RWPE2 (cell line): ENCODE measurements around the gene PLEKHG4B.

Experiments used
- ATAC-seq: fragments of 200-7000 bp; cut with Tn5 transposase; 3 replicates; pipeline ENCODE4 v1.9.1; 2021; ENCODE audit warnings: low read depth
- DNase-seq: peaks from one replicate; pipeline ENCODE4 v3.0.0-alpha.2; 2020; ENCODE audit warnings: low spot score
- H3K27ac ChIP-seq: fragments of 450-650 bp; 2 replicates; pipeline ENCODE4 v1.5.1; 2017; ENCODE audit warnings: mild to moderate bottlenecking; ENCODE audit not compliant: poor library complexity, severe bottlenecking
- H3K27me3 ChIP-seq: fragments of 250-450 bp; sonication (Bioruptor Pico); 2 replicates; pipeline ENCODE4 v1.5.1; 2021; ENCODE audit warnings: mild to moderate bottlenecking, moderate library complexity; ENCODE audit not compliant: insufficient read depth, poor library complexity, severe bottlenecking
- H3K36me3 ChIP-seq: fragments of 250-450 bp; sonication (Bioruptor Pico); 2 replicates; pipeline ENCODE4 v1.5.1; 2020; ENCODE audit warnings: low read depth, mild to moderate bottlenecking, moderate library complexity
- H3K4me1 ChIP-seq: fragments of 250-450 bp; sonication (Bioruptor Pico); 2 replicates; pipeline ENCODE4 v1.5.1; 2021; ENCODE audit warnings: mild to moderate bottlenecking, moderate library complexity; ENCODE audit not compliant: insufficient read depth, poor library complexity, severe bottlenecking
- H3K4me3 ChIP-seq: fragments of 250-450 bp; sonication (Bioruptor Pico); 2 replicates; pipeline ENCODE4 v1.5.1; 2021; ENCODE audit warnings: mild to moderate bottlenecking, moderate library complexity; ENCODE audit not compliant: severe bottlenecking
- H3K9me3 ChIP-seq: fragments of 250-450 bp; sonication (Bioruptor Pico); 2 replicates; pipeline ENCODE4 v1.5.1; 2021; ENCODE audit warnings: mild to moderate bottlenecking, moderate library complexity; ENCODE audit not compliant: severe bottlenecking
- TF ChIP-seq, protein P1 (sequence below): fragments of 450-650 bp; IDR thresholded peaks from one replicate; pipeline ENCODE4 v1.5.1; 2017; ENCODE audit warnings: mild to moderate bottlenecking, moderate library complexity; ENCODE audit not compliant: poor library complexity, severe bottlenecking

Gene PLEKHG4B

GRCh38 chr5:178110-178509 lies 86.1 kb downstream of the PLEKHG4B start:
- Histone ChIP-seq H3K9me3 (no peaks in the 10 kb centered on the region), H3K4me3 (no peak overlapping the region), H3K36me3 (no peaks in the 10 kb centered on the region), H3K4me1 (no peaks in the 10 kb centered on the region), H3K27ac (no peak overlapping the region), H3K27me3 (peaks cover 9% of the 10 kb centered on the region)
- no peak for DNase-seq
- ATAC-seq: no peak
- TF ChIP-seq, protein P1, sequence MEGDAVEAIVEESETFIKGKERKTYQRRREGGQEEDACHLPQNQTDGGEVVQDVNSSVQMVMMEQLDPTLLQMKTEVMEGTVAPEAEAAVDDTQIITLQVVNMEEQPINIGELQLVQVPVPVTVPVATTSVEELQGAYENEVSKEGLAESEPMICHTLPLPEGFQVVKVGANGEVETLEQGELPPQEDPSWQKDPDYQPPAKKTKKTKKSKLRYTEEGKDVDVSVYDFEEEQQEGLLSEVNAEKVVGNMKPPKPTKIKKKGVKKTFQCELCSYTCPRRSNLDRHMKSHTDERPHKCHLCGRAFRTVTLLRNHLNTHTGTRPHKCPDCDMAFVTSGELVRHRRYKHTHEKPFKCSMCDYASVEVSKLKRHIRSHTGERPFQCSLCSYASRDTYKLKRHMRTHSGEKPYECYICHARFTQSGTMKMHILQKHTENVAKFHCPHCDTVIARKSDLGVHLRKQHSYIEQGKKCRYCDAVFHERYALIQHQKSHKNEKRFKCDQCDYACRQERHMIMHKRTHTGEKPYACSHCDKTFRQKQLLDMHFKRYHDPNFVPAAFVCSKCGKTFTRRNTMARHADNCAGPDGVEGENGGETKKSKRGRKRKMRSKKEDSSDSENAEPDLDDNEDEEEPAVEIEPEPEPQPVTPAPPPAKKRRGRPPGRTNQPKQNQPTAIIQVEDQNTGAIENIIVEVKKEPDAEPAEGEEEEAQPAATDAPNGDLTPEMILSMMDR: no peak

- TF ChIP-seq, protein P1: no peak
- H3K4me1 ChIP-seq: no peaks in the 10 kb centered on the region
- no peaks in the 10 kb centered on the region for H3K36me3 ChIP-seq
- H3K9me3 ChIP-seq: no peaks in the 10 kb centered on the region
- no peak for DNase-seq
- H3K27me3 ChIP-seq: peaks cover 8% of the 10 kb centered on the region
- H3K4me3 ChIP-seq: no peak overlapping the region
- ATAC-seq: no peak
- H3K27ac ChIP-seq: no peak overlapping the region
Measured at GRCh38 chr5:179401-179800, 87.4 kb downstream of the PLEKHG4B start.

DNA sequence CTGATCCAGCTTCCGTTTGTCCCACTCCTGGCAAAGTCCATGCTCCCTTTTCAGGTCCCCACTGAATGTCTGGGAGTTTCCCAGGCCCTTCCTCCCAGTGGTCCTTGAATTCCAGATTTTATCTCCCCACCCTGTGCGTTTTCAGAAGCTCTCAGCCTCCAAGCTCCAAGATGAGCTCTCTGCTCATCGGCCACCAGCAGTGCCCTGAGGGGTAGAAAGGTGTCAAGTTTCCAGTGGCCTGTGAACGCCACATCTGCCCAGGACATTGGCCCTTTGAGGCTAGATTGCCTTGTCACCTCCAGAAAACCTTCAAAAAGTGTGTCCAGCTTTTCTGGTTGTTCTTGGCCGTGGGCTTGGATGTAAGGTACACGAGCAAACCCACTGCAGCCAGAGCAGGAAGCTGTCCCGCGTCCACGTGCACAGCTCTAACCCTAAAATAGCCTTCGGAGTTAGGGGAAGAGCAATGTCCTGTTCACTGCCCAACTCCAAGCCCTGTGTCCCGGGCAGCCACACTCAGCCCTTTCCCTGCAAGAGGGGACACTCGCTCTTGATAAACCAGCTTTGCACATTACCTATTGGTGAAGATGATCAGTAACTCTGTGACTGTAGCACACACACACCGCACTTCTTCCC lies 88.4 kb downstream of the PLEKHG4B start:
- no peak for ATAC-seq
- H3K27ac ChIP-seq: no peak overlapping the region
- no peak for DNase-seq

DNA sequence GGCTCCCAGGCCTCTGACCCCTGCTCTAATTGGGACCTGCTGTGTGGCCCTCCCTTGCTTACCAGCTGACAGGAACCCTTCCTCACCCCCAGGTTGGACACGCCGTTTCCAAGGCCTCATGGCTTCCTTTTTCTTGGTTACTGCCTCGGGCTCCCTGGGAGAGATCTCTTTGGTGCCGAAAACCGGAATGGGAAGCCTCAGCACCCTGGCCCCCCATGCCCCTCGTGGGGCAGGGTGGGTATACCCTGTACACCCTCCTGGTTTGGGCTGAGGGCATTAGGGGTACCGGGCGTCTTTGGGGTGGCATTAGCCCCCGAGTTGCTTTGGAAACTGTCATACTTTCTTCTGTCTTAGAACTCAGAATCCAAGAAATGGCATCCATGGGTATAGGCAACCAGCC lies 89.2 kb downstream of the PLEKHG4B start:
- no peaks in the 10 kb centered on the region for H3K9me3 ChIP-seq

More for the DNA sequence above, 88.4 kb downstream of the PLEKHG4B start:
- Histone ChIP-seq H3K4me3 (no peak overlapping the region), H3K9me3 (no peaks in the 10 kb centered on the region), H3K4me1 (no peaks in the 10 kb centered on the region), H3K27me3 (peaks cover 8% of the 10 kb centered on the region), H3K36me3 (no peaks in the 10 kb centered on the region)
- TF ChIP-seq, protein P1: no peak

DNA sequence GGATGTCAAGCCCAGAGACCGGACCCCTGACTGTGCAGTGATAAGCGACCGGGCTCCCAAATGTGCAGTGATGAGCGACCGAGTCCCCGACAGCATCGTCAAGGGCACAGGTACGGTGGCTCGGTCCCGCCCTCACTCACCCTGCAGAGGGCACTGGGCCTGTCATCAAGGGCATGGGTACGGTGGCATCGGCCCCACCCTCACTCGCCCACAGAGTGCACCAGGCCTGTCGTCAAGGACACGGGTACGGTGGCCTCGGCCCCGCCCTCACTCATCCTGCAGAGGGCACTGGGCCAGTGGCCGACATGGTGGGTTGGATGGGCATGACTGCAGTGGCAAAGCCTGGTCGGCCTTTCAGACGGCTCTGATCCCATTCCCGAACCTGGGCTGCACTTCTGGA lies 89.6 kb downstream of the PLEKHG4B start:
- Histone ChIP-seq H3K36me3 (no peaks in the 10 kb centered on the region), H3K27me3 (peaks cover 8% of the 10 kb centered on the region), H3K9me3 (no peaks in the 10 kb centered on the region), H3K4me3 (no peak overlapping the region), H3K27ac (no peak overlapping the region), H3K4me1 (no peaks in the 10 kb centered on the region)
- DNase-seq (no peak), ATAC-seq (no peak)
- TF ChIP-seq, protein P1: no peak

More for the DNA sequence above, 89.2 kb downstream of the PLEKHG4B start:
- TF ChIP-seq, protein P1: no peak
- DNase-seq (no peak), ATAC-seq (no peak)
- no peaks in the 10 kb centered on the region for H3K4me1 ChIP-seq
- no peak overlapping the region for H3K4me3 ChIP-seq
- H3K27me3 ChIP-seq: peaks cover 8% of the 10 kb centered on the region
- no peak overlapping the region for H3K27ac ChIP-seq
- no peaks in the 10 kb centered on the region for H3K36me3 ChIP-seq
